ENCODE results near the gene NIPAL3. TPM values are rescaled to one million over a fixed set of nuclear protein-coding genes. Genes with fewer than 3 reads are reported as not detected.
"Not testable (repeated sequence)": the region's sequence is repeated elsewhere in the genome, so short reads cannot be mapped to it uniquely, and the experiment has no call there.

The NIPAL3 gene
- total RNA-seq, 1 experiment from 2014 or later: 20.4 TPM

- in situ Hi-C loops (cut with HindIII; ENCODE audit: low pct_unique_long_range_greater_than_20kb, low sequenced_read_pairs); DNase-seq (ENCODE audit: low read depth, low spot score): not testable (repeated sequence)
These were observed 77.3 kb downstream of the NIPAL3 start for GRCh38 chr1:24492935-24493334.

- no peak for DNase-seq (ENCODE audit: low read depth, low spot score)
- in situ Hi-C loops (cut with HindIII; ENCODE audit: low pct_unique_long_range_greater_than_20kb, low sequenced_read_pairs): no loop called here
These were observed 78.2 kb downstream of the NIPAL3 start for GRCh38 chr1:24493785-24494184.

DNA sequence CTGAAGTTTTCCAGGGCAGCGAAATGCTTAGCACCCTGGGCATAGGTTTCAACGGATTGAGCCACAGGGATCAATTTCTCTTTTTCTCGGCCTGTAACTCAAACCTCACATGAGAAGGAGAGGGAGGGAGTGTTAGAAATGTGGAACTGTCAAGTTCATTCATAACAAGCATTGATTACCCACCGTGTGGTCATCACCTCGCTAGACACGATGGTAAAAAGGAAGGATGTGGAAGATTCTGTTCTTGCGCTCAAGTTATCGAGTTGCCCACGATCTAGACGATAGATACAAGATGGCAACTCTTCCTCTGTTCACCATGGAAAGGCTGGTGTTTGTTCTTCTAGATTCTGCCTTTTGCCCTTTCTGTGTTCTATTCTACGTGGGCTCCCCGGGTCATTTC is 83.0 kb downstream of the NIPAL3 start:
- no peak for DNase-seq (ENCODE audit: low read depth, low spot score)
- in situ Hi-C loops (cut with HindIII; ENCODE audit: low pct_unique_long_range_greater_than_20kb, low sequenced_read_pairs): no loop called here

- in situ Hi-C loops (cut with HindIII; ENCODE audit: low pct_unique_long_range_greater_than_20kb, low sequenced_read_pairs): no loop called here
- no peak for DNase-seq (ENCODE audit: low read depth, low spot score)
These were observed 84.9 kb downstream of the NIPAL3 start for GRCh38 chr1:24500448-24501048.

DNA sequence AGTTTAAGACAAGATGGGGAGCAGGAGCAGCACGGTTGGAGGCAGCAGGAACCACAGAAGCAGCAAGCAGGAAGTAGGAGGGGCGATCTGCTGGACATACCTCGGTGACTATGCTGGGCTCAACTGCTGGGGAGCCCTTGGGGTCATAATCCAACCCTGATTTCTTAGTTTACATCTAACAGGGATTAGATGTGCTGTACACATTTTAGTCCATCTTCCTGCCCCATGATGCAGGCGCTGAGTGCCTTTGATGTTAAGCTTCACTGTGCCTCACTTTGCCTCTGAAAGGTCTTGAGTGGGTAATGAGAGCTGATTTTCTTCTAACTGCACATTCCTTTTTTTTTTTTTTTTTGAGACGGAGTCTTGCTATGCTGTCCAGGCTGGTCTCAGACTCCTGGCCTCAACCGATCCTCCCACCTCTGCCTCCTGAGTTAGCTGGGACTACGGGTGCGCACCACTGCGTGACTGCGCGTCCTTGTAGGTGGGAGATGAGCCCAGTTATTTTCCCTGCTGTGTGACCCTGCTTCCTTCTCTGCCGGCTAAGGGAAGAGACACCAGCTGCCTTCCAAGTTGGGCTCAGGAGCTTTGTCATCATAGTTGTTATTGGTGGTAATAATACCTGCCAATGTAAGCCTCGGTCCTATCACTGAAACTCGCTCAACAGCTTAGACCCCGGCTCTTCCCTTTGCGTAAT is 85.9 kb downstream of the NIPAL3 start:
- DNase-seq (ENCODE audit: low read depth, low spot score): peak; percentile 43
- in situ Hi-C loops (cut with HindIII; ENCODE audit: low pct_unique_long_range_greater_than_20kb, low sequenced_read_pairs): no loop called here

DNA sequence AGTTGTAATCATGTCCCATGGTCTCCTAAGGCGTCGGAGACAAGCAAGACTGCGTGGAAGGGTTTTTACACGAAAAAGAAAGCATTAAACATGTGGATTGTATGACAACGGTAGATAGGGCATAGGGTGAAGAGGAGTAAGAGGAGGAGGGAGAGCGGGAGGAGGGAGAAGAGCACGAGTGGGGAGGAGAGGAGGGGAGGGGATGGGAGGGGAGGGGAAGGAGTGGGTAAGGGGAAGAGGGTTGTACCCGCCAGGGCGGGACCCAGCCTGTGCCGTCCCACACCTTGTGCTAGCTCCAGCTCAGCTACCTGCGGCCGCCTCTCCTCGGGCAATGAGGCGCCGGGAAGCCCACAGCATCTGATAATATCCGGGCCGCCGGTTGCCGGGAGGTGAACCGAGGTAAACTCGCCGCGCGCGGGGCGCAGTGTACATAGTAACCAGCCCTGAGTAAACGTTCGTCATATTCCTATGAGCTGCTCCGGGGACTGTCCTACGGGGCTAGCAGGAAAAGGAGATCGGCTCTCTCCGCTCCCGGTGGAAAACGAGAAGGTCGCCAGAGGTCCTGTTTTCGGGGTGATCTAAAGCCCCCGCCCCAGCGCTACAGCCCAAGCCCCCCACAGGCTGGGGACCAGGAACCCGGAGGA is 86.6 kb downstream of the NIPAL3 start:
- in situ Hi-C loops (cut with HindIII; ENCODE audit: low pct_unique_long_range_greater_than_20kb, low sequenced_read_pairs): no loop called here
- DNase-seq (ENCODE audit: low read depth, low spot score): peak; percentile 42

DNA sequence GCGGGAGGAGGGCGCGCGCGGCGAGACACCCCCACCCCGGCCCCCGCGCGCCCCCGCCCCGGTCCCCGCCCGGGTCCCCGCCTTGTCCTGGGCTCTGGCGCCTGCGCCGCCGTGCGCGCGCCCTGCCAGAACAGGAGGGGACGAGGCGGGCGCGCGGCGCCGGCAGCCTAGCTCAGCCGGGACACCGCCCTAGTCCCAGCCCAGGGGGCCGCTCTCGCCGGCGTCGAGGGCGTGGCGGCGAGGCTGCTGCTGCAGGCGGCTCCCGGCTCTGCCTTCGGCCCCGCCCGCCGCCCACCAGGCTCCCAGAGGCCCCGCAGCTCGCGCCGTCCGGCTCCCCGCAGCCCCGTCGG is 87.1 kb downstream of the NIPAL3 start, which contains the start of gene RCAN3:
Gene RCAN3 (plus strand): TSS at position 128 of the 350 bp plus-strand sequence. CDS start 11,537 bp downstream, outside the sequence.
- peak; percentile 87 for DNase-seq (ENCODE audit: low read depth, low spot score)
- in situ Hi-C loops (cut with HindIII; ENCODE audit: low pct_unique_long_range_greater_than_20kb, low sequenced_read_pairs): no loop called here

- in situ Hi-C loops (cut with HindIII; ENCODE audit: low pct_unique_long_range_greater_than_20kb, low sequenced_read_pairs): no loop called here
- no peak for DNase-seq (ENCODE audit: low read depth, low spot score)
These were observed 87.6 kb downstream of the NIPAL3 start for GRCh38 chr1:24503059-24503751.

DNA sequence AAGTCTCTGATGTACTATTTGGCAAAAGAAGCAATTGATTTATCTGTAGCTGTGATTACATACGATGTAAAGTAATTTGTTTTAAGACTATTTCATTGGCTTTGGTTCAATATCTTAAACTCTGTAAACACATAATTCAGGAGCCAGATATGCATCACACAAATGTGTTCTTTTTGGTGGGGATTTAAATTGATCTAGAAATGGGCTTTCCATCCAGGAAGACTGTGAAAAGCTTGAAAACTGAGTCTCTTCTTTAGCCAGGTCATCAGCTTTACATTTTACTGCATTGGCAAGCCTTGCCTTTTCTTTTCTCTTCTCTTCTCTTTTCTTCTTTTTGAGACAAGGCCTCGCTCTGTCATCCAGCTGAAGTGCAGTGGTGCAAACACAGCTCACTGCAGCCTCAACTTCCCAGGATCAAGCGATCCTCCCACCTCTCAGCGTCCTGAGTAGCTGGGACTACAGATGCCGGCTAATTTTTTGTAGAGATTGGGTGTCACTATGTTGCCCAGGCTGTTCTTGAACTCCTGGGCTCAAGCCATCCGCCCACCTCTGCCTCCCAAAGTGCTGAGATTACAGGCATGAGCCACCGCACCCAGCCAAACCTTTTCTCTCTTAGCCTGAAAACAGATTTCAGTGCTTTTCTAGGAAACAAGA is 88.4 kb downstream of the NIPAL3 start:
- no peak for DNase-seq (ENCODE audit: low read depth, low spot score)
- in situ Hi-C loops (cut with HindIII; ENCODE audit: low pct_unique_long_range_greater_than_20kb, low sequenced_read_pairs): no loop called here

GRCh38 chr1:24504560-24504959 is 89.0 kb downstream of the NIPAL3 start:
- DNase-seq (ENCODE audit: low read depth, low spot score): no peak
- in situ Hi-C loops (cut with HindIII; ENCODE audit: low pct_unique_long_range_greater_than_20kb, low sequenced_read_pairs): no loop called here

- DNase-seq (ENCODE audit: low read depth, low spot score): no peak
- in situ Hi-C loops (cut with HindIII; ENCODE audit: low pct_unique_long_range_greater_than_20kb, low sequenced_read_pairs): no loop called here
These were observed 90.2 kb downstream of the NIPAL3 start for GRCh38 chr1:24505816-24506215.

DNA sequence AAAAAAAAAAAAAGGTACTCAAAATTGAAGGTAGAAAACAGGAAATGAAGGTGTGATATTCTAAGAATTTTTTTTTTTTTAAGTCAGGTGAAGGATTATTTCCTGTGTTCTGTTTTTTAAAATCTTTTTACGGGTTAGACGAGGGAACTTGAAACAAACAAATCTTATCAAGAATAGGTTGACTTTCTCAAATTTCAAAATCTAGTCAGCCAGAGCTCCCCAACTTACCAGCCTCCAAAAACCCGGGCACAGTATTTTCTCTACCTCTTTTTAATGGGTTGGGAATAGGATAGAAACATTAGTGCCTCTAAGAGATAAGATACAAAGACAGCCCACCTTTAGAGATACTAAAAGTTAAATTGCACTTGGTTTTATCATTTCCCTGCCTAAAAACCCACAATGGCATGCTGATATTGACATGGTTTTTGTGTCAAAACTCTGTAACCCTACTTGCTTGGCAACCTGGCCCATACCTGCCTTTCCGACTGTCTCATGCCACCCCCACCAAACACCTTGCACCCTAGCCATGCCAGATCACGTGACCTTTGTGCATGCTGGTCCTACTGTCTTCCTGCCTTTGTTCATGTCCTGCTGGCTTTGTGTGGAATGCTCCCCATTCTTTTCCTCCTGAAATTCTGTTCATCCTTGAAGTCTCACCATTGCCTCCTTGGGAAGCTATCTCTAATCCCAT is 91.2 kb downstream of the NIPAL3 start:
- in situ Hi-C loops (cut with HindIII; ENCODE audit: low pct_unique_long_range_greater_than_20kb, low sequenced_read_pairs): no loop called here
- no peak for DNase-seq (ENCODE audit: low read depth, low spot score)

DNA sequence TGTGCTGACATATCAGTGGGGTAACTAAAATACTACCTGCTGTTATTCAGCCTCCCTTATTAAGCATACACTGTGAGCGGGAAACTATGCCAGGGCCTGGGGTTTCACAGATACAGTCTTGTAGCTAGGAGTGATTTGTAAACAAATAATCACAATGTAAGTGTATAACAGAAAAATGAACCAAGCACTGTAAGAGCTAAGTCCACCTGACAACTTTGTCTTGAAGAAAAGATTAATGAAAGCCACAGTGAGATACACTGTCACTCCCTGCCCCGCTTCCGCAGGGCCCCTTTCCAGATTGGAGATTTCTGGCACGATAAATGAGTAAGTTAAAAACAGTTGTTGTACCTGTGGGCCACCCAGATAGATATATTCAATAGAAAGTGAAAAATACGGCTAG is 91.8 kb downstream of the NIPAL3 start:
- no peak for DNase-seq (ENCODE audit: low read depth, low spot score)
- in situ Hi-C loops (cut with HindIII; ENCODE audit: low pct_unique_long_range_greater_than_20kb, low sequenced_read_pairs): no loop called here

DNA sequence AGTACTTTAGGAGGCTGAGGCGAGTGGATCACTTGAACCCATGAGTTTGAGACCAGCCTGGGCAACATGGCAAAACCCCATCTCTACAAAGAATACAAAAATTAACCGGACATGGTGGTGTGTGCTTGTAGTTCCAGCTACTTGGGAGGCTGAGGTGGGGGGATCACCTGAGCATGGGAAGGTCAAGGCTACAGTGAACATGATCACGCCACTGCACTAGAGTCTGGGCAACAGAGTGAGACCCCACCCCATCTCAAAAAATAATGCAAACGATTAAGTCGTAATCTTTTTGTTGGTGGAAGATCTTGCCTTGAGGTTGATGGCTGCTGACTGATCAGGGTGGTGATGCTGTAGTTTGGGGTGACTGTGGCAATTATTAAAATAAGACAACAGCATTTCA is 93.3 kb downstream of the NIPAL3 start:
- in situ Hi-C loops (cut with HindIII; ENCODE audit: low pct_unique_long_range_greater_than_20kb, low sequenced_read_pairs): no loop called here
- no peak for DNase-seq (ENCODE audit: low read depth, low spot score)

DNA sequence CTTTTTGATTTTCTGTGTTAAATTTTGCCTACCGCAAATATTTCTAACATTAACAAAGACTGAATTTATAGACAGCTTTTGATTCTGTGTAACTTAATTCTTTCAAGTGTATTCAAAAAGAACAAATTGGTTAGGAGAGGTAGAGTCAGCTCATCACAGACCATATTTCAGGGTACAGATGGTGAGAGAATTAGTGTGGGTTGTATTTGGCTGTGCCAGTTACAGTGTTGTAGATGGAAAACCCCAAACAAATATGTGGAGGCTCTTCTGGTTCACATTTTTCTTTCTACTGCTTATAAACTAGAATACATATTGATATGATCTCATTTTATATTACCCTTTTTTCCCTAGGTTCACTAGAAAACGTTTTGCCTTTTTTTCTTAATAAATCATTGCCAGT is 98.1 kb downstream of the NIPAL3 start:
- DNase-seq (ENCODE audit: low read depth, low spot score): no peak
- in situ Hi-C loops (cut with HindIII; ENCODE audit: low pct_unique_long_range_greater_than_20kb, low sequenced_read_pairs): no loop called here

DNA sequence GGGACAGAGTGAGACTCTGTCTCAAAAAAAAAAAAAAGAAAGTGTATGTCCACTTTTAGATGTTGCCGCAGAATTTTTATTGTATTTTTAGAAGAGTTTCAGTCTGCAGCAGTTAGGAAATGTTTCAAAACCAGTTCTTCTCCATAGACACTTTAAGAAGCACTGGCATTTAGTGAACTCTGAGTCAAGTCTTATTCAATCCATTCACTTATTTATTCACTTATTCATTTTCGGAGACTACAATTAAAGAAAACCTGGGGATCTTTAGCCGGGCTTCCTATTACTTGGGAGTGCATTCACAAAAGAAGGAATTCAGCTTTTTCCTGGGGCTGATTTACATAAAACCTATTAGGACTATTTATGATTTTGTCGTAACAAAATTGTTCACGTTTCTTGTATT is 99.3 kb downstream of the NIPAL3 start:
- in situ Hi-C loops (cut with HindIII; ENCODE audit: low pct_unique_long_range_greater_than_20kb, low sequenced_read_pairs): no loop called here
- no peak for DNase-seq (ENCODE audit: low read depth, low spot score)

DNA sequence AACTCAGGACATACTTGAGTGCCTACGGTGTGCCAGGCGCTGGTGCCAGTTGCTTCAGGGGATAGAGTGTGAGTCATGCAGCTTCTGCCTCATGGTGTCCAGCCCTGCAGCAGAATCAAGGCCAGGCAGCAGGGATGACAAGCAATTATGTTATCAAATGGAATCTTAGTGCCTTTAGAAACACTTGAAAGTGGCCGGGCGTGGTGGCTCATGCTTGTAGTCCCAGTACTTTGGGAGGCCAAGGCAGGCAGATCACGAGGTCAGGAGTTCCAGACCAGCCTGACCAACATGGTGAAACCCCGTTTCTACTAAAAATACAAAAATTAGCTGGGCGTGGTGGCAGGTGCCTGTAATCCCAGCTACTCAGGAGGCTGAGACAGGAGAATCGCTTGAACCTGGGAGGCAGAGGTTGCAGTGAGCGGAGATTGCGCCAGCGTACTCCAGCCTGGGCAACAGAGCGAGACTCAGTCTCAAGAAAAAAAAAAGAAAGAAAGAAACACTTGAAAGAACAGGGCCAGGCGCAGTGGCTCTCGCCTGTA is 100.1 kb downstream of the NIPAL3 start:
- DNase-seq (ENCODE audit: low read depth, low spot score): peak; percentile 53
- in situ Hi-C loops (cut with HindIII; ENCODE audit: low pct_unique_long_range_greater_than_20kb, low sequenced_read_pairs): not testable (repeated sequence)
